ENCODE measurements around the gene ENOX1.

The ENOX1 gene

GRCh38 chr13:43316946-43317353 is 469.8 kb downstream of the ENOX1 start:
- peak in 22 of 58 donors; percentile 12 to 70 (median 34) for DNase-seq

- no peak for DNase-seq
Measured at GRCh38 chr13:43316281-43316680, 470.5 kb downstream of the ENOX1 start.

DNA sequence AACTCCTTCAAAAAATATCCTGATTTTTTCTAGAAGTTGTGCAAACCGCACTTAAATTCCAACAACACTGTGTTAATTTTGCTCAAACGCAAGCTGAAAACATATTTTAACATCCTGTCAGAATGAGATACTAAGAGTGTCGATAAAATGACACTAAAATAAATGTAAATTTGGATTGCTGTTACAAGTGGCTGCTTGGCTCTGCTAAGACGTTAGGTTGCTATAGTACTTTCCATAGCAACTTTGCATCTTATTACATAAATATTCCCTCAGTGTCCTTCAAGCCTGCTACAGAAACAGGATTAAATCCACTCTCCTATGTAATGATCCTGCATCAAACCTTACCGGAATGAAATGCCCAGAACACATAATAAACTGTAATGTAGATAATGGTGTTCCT is 471.2 kb downstream of the ENOX1 start:
- no peak for DNase-seq

GRCh38 chr13:43309311-43309710 is 477.5 kb downstream of the ENOX1 start:
- DNase-seq: no peak

- peak in 32 of 58 donors; percentile 9 to 86 (median 36) for DNase-seq
Measured at GRCh38 chr13:43307921-43308433, 478.8 kb downstream of the ENOX1 start.

DNA sequence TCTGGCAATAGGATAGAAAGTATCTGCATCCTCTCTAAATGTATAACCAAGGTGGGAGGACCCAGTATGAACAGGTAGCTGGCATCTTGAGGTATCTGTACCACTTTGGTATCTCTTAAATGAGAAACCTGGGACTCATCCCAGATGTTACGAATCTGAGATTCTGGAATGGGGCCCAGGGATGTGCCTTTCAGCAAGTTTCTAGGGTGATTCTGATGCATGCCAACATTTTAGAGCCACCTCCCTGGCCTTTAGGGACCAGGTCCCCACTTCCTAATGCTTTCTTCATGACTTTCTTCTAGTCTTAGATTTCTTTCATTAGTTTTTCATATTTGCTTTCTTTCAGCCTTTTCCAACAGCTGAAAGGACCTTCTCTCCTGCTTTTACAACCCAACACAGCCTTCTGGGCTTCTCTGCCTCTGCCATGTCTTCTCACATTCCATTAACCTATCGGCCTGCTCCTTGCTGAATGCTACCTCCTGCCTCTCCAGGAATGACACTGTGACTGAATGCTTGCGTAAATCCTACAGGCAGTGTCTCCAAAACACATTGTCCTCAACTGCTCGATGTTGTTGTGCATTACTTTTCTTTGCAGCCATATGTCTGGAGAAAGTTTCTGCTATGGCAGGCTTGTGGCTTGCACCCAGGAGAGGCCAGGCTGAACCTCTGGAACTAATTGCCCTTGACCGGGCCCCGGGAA is 479.4 kb downstream of the ENOX1 start:
- no peak for DNase-seq

- DNase-seq: no peak
Measured at GRCh38 chr13:43306372-43306771, 480.4 kb downstream of the ENOX1 start.

- peak in 1 of 58 donors; percentile 7 for DNase-seq
Measured at GRCh38 chr13:43305416-43305815, 481.4 kb downstream of the ENOX1 start.

DNA sequence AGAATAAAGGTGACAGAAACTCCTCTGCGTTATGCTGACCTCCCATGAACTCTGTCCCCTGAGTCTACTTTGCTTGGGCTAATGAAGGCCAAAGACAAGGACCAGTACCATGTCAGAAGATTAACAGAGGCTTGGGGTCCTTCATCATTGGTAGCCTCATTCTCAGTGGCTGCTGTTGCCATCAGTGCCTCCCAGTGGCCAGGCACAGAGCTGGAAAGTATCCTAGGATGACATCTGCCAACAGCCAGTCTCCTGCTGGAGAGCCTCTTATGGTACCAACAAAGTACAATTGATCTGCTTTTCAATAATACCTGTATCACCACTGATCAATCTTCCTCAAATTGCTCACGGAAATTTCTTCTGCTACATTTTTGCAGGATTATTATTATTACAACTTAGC is 481.8 kb downstream of the ENOX1 start:
- DNase-seq: peak in 1 of 58 donors; percentile 6

GRCh38 chr13:43304449-43304848 is 482.3 kb downstream of the ENOX1 start:
- no peak for DNase-seq

DNA sequence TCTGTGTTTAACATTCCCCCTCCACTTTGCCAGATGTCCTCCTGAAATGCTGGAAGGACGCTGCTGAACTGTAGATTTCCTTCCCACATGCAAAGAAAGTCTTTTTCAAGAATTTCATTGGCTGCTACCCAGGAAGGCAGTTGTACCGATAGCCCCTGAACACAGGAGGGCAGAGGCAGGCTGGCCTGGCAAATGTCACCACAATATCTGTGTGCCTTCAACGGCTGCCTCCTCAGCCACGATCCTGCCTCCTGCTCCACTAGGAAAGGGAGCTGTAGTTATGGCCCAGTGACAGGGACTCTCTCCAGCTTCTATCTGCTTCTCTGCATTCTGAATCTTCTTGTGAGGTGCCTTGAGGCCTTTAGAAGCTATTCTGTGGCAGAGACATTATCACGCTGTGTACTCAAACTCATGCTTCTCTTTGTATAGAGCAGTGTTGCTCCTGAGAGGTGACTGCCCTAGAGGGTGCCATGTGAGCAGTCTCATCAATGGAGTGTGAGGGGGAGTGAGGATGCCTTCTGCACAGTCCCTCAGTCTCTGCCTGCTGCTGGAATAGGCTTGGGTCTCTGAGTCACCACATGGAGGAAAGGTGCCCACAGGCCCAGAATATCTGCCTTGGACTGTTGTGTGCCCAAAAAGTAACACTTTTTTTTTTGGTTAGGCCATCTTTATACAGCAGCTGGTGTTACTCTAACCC is 483.6 kb downstream of the ENOX1 start:
- peak in 51 of 58 donors; percentile 13 to 78 (median 54) for DNase-seq

- no peak for DNase-seq
Measured at GRCh38 chr13:43301346-43301969, 485.3 kb downstream of the ENOX1 start.

DNA sequence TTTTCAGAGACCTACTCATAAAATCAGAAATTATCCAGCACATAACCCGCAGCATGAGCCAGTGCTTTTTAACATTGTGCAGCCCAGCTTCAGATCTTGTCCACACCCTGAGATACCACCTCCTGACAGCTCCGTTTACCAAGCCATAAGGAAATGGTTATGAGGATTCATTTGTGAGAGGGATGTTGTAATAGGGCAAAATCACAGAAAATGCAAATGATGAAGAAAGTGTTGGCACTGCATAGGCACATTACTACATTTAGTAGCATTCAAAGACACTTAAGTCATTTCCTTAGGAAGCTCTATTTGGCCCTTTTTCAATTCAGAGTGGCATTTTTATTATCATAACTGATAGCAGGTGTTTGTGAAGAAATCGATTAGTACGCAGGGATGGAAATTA is 485.9 kb downstream of the ENOX1 start:
- no peak for DNase-seq

GRCh38 chr13:43299374-43299773 is 487.4 kb downstream of the ENOX1 start:
- DNase-seq: no peak

DNA sequence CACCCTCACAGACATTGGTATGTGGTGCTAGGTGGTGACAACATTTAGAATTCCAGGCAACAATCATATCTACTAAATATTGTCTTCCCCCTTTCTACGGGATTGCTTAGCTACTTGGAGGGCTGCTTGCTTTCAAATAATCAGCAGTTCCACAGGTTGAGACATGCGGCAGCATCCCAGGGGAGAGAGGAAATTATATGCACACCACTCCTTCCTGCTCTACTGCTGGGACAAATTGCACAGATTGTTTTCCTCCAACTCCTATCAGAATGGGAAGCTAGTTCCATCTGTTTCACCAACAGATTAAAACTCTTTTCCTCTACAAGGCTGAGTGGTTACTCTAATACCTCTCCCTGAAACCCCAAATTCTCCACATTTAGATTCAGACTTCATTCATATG is 488.0 kb downstream of the ENOX1 start:
- peak in 1 of 58 donors; percentile 12 for DNase-seq

GRCh38 chr13:43297967-43298678 is 488.6 kb downstream of the ENOX1 start:
- no peak for DNase-seq

DNA sequence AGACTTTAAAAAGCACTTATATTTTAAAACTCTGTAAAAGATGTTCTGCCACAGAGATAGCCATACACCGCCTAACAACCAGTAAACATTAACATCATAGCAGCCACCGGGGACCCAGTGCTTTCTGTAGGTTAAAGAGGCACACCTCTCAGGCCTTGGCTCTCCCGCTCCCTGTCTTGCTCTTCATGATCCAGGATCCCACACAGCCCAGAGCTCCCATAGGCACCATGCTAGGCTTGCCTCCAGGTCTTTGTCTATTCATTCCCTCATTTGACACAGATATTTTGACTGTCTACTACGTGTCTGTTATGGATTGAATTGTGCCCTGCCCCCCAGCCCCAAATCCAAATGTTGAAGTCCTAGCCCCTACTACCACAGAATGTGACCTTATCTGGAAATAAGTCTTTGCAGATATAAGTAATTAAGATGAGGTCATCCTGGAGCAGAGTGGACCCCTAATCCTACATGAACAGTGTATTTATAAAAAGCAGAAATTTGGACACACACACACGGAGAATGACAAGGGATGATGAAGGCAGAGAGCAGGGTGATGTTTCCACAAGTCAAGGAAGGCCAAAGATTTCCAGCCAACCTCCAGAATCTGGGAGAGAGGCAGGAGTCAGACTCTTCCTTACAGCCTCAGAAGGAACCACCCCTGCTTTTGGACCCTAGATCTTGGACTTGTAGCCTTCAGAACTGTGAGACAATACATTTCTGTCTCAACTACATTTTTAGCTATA is 490.8 kb downstream of the ENOX1 start:
- no peak for DNase-seq

DNA sequence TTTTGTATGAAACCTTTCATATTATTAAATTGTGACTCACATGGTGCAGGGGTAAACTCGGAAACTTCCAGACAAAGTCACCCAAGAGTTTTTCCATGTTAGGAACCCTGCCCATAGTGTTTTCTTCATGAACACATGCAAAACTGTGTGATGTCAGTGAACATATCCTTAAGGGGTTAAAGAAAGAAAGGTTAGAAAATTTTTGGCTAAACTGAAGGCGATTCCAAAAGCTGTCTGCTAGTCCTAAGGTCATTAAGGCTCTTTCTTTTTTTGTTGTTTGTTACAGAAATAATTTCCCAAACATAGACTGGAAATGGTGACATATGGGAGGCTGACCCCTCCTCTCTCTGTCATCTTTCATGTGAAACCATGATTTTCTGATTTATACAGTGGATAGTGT is 491.5 kb downstream of the ENOX1 start:
- DNase-seq: no peak

- DNase-seq: no peak
Measured at GRCh38 chr13:43294412-43294811, 492.4 kb downstream of the ENOX1 start.

GRCh38 chr13:43293986-43294385 is 492.8 kb downstream of the ENOX1 start:
- no peak for DNase-seq

GRCh38 chr13:43293561-43293960 is 493.2 kb downstream of the ENOX1 start:
- DNase-seq: no peak
